Vagina (tissue), 2 donors: ENCODE data around the gene MAP3K3. TPM values are rescaled to one million over a fixed set of nuclear protein-coding genes. Genes with fewer than 3 reads are reported as not detected.
A peak's percentile ranks its signal among the peaks of the same experiment; 100 is the strongest.

Source experiments
- DNase-seq, 2 donors: peaks; one replicate each; pipeline ENCODE4 v3.0.0-alpha.2; 2017; ENCODE audit errors: extremely low spot score in 2 of 2
- H3K27ac ChIP-seq: fragments of 200-600 bp; sonication (generic); one replicate; pipeline ENCODE4 v1.5.1; 2019
- H3K27me3 ChIP-seq: fragments of 200-600 bp; sonication (generic); one replicate; pipeline ENCODE4 v1.5.1; 2019
- H3K36me3 ChIP-seq, 2 donors: fragments of 200-600 bp; sonication (generic); one replicate each; pipeline ENCODE4 v1.5.1; 2017 to 2019
- H3K4me1 ChIP-seq: fragments of 200-600 bp; sonication (generic); one replicate; pipeline ENCODE4 v1.5.1; 2019
- H3K4me3 ChIP-seq, 2 donors: fragments of 200-600 bp; sonication (generic); 1 replicate in 1 of 2; 2 replicates in 1 of 2; pipeline ENCODE4 v1.5.1; 2016 to 2019
- H3K9me3 ChIP-seq: fragments of 200-600 bp; sonication (generic); one replicate; pipeline ENCODE4 v1.5.1; 2019
- CTCF ChIP-seq, 3 experiments: fragments of 450-650 bp in 2 of 3; fragments of 200-600 bp in 1 of 3; sonication (generic) in 1 of 3; IDR thresholded peaks; one replicate each; pipeline ENCODE4 v1.5.1; 2017 to 2019; ENCODE audit warnings: antibody characterized with exemption in 3 of 3, mild to moderate bottlenecking in 2 of 3, moderate library complexity in 2 of 3
- POLR2A ChIP-seq, 2 donors: fragments of 450-650 bp; IDR thresholded peaks; one replicate each; pipeline ENCODE4 v1.6.1; 2017; ENCODE audit warnings: antibody characterized with exemption in 2 of 2, mild to moderate bottlenecking in 2 of 2, moderate library complexity in 2 of 2
- POLR2AphosphoS5 ChIP-seq, 2 donors: sonication (generic); formaldehyde crosslinking; IDR thresholded peaks; one replicate each; pipeline ENCODE4 v1.9.0; 2017; ENCODE audit warnings: antibody characterized with exemption in 2 of 2, mild to moderate bottlenecking in 2 of 2, low read depth in 1 of 2; ENCODE audit not compliant: insufficient read depth in 1 of 2
- intact Hi-C: fragments of 100-400 bp; cut with DNase I; formaldehyde crosslinking; loops from one replicate; pipeline ENCODE4 v1.15.1; 2023
- total RNA-seq: library from RNA; depleted of rRNA; stranded (reverse); fragments of >200 nt; gene quantifications from one replicate; pipeline ENCODE4 v1.2.3, GENCODE V29; 2016

Gene MAP3K3
- total RNA-seq, 1 donor from 2014 or later = 35.4 TPM

DNA sequence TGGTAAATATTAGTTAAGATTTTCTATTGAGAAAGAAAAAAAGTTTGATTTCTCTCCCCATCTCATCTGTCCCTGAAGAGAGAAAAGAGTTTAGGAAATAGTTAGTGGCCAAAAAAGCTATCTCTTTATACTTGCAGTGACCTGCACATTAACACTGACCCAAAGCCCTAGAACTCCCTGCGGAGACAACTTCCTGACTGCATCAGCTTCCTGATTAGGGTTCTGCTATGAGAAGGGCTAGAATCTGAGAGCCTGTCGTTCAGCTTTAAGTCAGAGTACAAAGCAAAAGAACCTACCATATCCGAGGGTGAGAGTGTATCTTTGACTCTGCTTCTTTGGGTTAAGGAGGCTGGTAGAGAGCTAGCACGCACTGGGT is 53.0 kb downstream of the MAP3K3 start:
- no peaks in the 10 kb centered on the region for H3K27me3 ChIP-seq
- H3K27ac ChIP-seq = peak overlapping the region; percentile 58
- DNase-seq = no peak
- no peak for TF ChIP-seq POLR2A (IDR thresholded peaks at IDR 0.05)
- no peak for TF ChIP-seq POLR2AphosphoS5 (IDR thresholded peaks at IDR 0.05; ENCODE audit: insufficient read depth in 1 of 2, low read depth in 1 of 2)
- no peak for TF ChIP-seq CTCF (IDR thresholded peaks at IDR 0.05)
- no peak overlapping the region for H3K4me3 ChIP-seq
- H3K4me1 ChIP-seq = peaks cover 40% of the 10 kb centered on the region
- no peaks in the 10 kb centered on the region for H3K9me3 ChIP-seq
- intact Hi-C loops = no loop called here
- peaks cover 0 to 6% of the 10 kb centered on the region in 2 donors for H3K36me3 ChIP-seq

DNA sequence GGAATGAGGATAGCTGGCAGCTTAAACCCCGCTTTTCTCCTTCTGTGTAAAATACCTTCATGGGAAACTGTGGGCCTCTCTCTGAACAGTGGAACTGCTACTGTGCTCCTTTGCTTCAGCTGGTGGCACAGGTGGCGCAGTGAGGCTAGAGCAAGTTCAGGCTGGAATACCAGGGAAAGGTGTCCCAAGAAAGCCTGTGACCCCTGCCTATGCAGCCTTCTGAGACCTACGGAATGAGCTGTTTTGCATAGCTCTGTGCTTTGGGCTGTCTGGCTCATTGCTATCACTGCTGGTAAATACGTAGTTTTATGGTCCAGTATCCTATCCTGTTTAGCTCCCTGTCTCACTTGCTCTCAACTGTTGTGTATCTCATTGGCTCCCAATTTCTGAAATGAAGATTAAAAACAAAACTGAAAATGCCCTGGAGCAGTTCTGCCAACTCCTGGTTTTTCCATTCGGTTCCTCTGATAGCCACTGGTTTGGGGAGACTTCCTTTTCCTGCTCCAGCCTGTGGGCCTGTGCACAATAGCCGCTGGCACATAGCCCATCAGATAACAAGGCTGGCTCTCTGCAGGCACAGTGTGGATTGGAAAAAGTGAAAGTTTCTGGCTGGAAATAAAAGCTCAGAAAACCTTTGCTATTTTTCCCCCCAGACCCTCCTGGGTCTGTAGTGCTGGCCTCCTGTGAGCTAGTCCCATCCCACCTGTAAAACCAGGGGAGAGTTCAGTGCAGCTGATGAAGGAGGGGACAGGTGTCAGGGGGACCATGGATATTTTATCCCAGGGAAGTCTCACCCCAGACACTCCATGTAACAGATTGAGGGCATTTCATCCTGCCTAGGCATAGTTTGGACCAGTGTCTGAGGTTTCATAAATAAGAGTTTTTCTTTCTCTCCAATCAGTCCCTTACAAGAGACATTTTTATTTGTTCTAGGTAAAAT is 53.7 kb downstream of the MAP3K3 start:
- H3K36me3 ChIP-seq = peaks cover 0 to 7% of the 10 kb centered on the region in 2 donors
- peak overlapping the region in 1 of 2 donors; percentile 12 for H3K4me3 ChIP-seq
- H3K4me1 ChIP-seq = peaks cover 41% of the 10 kb centered on the region
- intact Hi-C loops = no loop called here
- H3K9me3 ChIP-seq = no peaks in the 10 kb centered on the region
- peak overlapping the region; percentile 58 for H3K27ac ChIP-seq
- DNase-seq = no peak
- TF ChIP-seq POLR2AphosphoS5 (IDR thresholded peaks at IDR 0.05; ENCODE audit: insufficient read depth in 1 of 2, low read depth in 1 of 2) = no peak
- TF ChIP-seq POLR2A (IDR thresholded peaks at IDR 0.05) = no peak
- no peak for TF ChIP-seq CTCF (IDR thresholded peaks at IDR 0.05)
- no peaks in the 10 kb centered on the region for H3K27me3 ChIP-seq

DNA sequence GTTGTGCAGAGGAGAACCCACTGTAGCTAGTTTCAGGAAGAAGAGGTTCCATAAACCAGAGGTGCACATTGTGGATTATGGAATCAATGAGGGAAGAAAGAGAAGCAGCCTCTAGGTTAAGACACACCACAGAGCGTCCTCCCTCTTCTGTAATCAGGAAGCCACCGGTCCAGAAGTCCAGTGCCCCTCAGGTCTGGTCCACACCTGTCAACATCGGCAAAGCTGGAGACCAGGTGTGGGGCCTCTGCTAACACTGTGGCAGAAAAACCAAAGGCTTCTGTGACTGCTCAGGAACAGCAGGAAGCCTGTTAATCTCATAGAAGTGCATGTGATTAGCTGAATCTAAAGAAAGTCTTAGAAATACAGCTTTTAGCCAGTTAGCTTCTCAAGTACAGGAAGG is 54.4 kb downstream of the MAP3K3 start:
- H3K27ac ChIP-seq = peak overlapping the region; percentile 12
- TF ChIP-seq POLR2AphosphoS5 (IDR thresholded peaks at IDR 0.05; ENCODE audit: insufficient read depth in 1 of 2, low read depth in 1 of 2) (no peak), CTCF (IDR thresholded peaks at IDR 0.05) (no peak), POLR2A (IDR thresholded peaks at IDR 0.05) (no peak)
- H3K4me1 ChIP-seq = peaks cover 45% of the 10 kb centered on the region
- intact Hi-C loops = no loop called here
- H3K4me3 ChIP-seq = no peak overlapping the region
- no peak for DNase-seq
- H3K27me3 ChIP-seq = no peaks in the 10 kb centered on the region
- H3K36me3 ChIP-seq = peaks cover 0 to 7% of the 10 kb centered on the region in 2 donors
- H3K9me3 ChIP-seq = no peaks in the 10 kb centered on the region

DNA sequence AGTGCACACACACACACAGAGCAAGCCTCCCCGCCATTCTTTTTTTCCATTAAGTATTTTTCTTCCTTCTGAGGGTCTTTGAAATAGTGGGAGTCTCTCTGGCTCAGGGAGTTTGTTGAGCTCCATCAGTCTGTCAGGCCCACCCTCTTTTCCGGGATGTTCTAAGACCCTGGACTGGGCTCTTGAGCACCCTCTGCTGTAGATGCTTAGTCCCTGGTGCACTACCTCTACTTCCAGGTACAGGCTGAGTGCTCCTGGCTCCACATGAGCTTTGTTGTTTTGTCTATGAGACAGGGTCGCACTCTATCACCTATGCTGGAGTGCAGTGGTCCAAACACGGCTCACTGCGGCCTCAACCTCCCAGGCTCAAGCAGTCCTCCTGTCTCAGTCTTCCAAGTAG is 57.0 kb downstream of the MAP3K3 start:
- no peaks in the 10 kb centered on the region for H3K27me3 ChIP-seq
- no peaks in the 10 kb centered on the region for H3K9me3 ChIP-seq
- peaks cover 48% of the 10 kb centered on the region for H3K4me1 ChIP-seq
- no peak overlapping the region for H3K4me3 ChIP-seq
- intact Hi-C loops = no loop called here
- peaks cover 0 to 26% of the 10 kb centered on the region in 2 donors for H3K36me3 ChIP-seq
- H3K27ac ChIP-seq = no peak overlapping the region
- TF ChIP-seq POLR2A (IDR thresholded peaks at IDR 0.05) = no peak
- TF ChIP-seq CTCF (IDR thresholded peaks at IDR 0.05) = no peak
- no peak for TF ChIP-seq POLR2AphosphoS5 (IDR thresholded peaks at IDR 0.05; ENCODE audit: insufficient read depth in 1 of 2, low read depth in 1 of 2)
- no peak for DNase-seq

DNA sequence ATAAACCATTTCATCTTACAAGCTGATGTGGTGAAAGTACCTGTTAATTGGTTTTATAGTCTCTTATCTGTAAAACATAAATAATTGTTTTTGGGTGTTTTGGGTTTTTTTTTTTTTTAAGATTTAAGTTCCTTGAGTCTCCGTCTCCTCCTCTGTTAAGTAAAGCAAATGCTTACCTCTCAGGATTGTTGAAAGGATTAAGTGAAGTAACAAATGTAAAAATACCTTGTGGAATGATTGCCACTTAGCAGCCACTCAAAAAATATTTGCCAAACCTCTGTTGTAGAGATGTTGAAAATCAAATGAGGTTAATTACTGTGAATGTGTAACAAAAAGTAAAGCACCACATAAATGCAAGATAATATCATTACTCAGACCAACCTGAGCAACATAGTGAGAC is 58.5 kb downstream of the MAP3K3 start:
- Histone ChIP-seq H3K4me1 (peaks cover 42% of the 10 kb centered on the region), H3K4me3 (no peak overlapping the region), H3K27me3 (no peaks in the 10 kb centered on the region), H3K27ac (no peak overlapping the region), H3K36me3 (peaks cover 0 to 26% of the 10 kb centered on the region in 2 donors), H3K9me3 (no peaks in the 10 kb centered on the region)
- intact Hi-C loops = no loop called here
- TF ChIP-seq CTCF (IDR thresholded peaks at IDR 0.05) (no peak), POLR2AphosphoS5 (IDR thresholded peaks at IDR 0.05; ENCODE audit: insufficient read depth in 1 of 2, low read depth in 1 of 2) (no peak), POLR2A (IDR thresholded peaks at IDR 0.05) (no peak)
- DNase-seq = no peak
